Measurements from ENCODE around the gene ZFYVE26.

The ZFYVE26 gene

GRCh38 chr14:67733616-67734015, 82.8 kb downstream of the ZFYVE26 start:
- no peak for TF ChIP-seq CTCF (IDR thresholded peaks at IDR 0.05; ENCODE audit: borderline replicate concordance, control extremely low read depth, extremely low read depth, insufficient read depth, missing control alignments)
- DNase-seq (ENCODE audit: low spot score): no peak
- in situ Hi-C loops (cut with MboI; ENCODE audit: low sequenced_read_pairs, unreplicated experiment): no loop called here

GRCh38 chr14:67729072-67729885, 87.1 kb downstream of the ZFYVE26 start:
- TF ChIP-seq CTCF (IDR thresholded peaks at IDR 0.05; ENCODE audit: borderline replicate concordance, control extremely low read depth, extremely low read depth, insufficient read depth, missing control alignments): no peak
- no peak for DNase-seq (ENCODE audit: low spot score)
- in situ Hi-C loops (cut with MboI; ENCODE audit: low sequenced_read_pairs, unreplicated experiment): no loop called here

- no peak for DNase-seq (ENCODE audit: low spot score)
- TF ChIP-seq CTCF (IDR thresholded peaks at IDR 0.05; ENCODE audit: borderline replicate concordance, control extremely low read depth, extremely low read depth, insufficient read depth, missing control alignments): no peak
- in situ Hi-C loops (cut with MboI; ENCODE audit: low sequenced_read_pairs, unreplicated experiment): no loop called here
Observed at GRCh38 chr14:67728258-67728657, 88.1 kb downstream of the ZFYVE26 start.

GRCh38 chr14:67727361-67727760, 89.0 kb downstream of the ZFYVE26 start:
- in situ Hi-C loops (cut with MboI; ENCODE audit: low sequenced_read_pairs, unreplicated experiment): no loop called here
- no peak for TF ChIP-seq CTCF (IDR thresholded peaks at IDR 0.05; ENCODE audit: borderline replicate concordance, control extremely low read depth, extremely low read depth, insufficient read depth, missing control alignments)
- DNase-seq (ENCODE audit: low spot score): no peak

GRCh38 chr14:67725171-67725570, 91.2 kb downstream of the ZFYVE26 start:
- no peak for TF ChIP-seq CTCF (IDR thresholded peaks at IDR 0.05; ENCODE audit: borderline replicate concordance, control extremely low read depth, extremely low read depth, insufficient read depth, missing control alignments)
- DNase-seq (ENCODE audit: low spot score): no peak
- in situ Hi-C loops (cut with MboI; ENCODE audit: low sequenced_read_pairs, unreplicated experiment): no loop called here

- DNase-seq (ENCODE audit: low spot score): no peak
- in situ Hi-C loops (cut with MboI; ENCODE audit: low sequenced_read_pairs, unreplicated experiment): loop anchor here (25.0 kb wide), 1 partner anchor 310 kb away; the partner anchor contains the start of gene PLEK2
- TF ChIP-seq CTCF (IDR thresholded peaks at IDR 0.05; ENCODE audit: borderline replicate concordance, control extremely low read depth, extremely low read depth, insufficient read depth, missing control alignments): no peak
Observed at GRCh38 chr14:67722293-67722692, 94.1 kb downstream of the ZFYVE26 start.

Data from GM13976 (cell line).